KMS-11 (cell line): Measurements from ENCODE around the gene RTL5.

Source experiments
- H2AFZ ChIP-seq: fragments of 200-600 bp; sonication (generic); 2 replicates; pipeline ENCODE4 v1.6.1; 2016; ENCODE audit warnings: antibody characterized with exemption, mixed run types, low read depth
- H3K27ac ChIP-seq: fragments of 200-600 bp; sonication (generic); 2 replicates; pipeline ENCODE4 v1.6.1; 2016; ENCODE audit warnings: mild to moderate bottlenecking, mixed run types
- H3K27me3 ChIP-seq: fragments of 200-600 bp; sonication (generic); 2 replicates; pipeline ENCODE4 v1.6.1; 2017; ENCODE audit warnings: mild to moderate bottlenecking, low read depth, mixed run types, moderate library complexity; ENCODE audit not compliant: insufficient read depth
- H3K36me3 ChIP-seq: fragments of 200-600 bp; sonication (generic); 2 replicates; pipeline ENCODE4 v1.6.1; 2017; ENCODE audit warnings: mild to moderate bottlenecking, mixed run types; ENCODE audit not compliant: insufficient read depth
- H3K4me1 ChIP-seq: fragments of 200-600 bp; sonication (generic); 2 replicates; pipeline ENCODE4 v1.6.1; 2016; ENCODE audit warnings: mild to moderate bottlenecking, low read depth, mixed run types; ENCODE audit not compliant: poor library complexity, severe bottlenecking
- H3K4me2 ChIP-seq: fragments of 200-600 bp; sonication (generic); 2 replicates; pipeline ENCODE4 v1.7.0; 2016; ENCODE audit warnings: mild to moderate bottlenecking, mixed run types
- H3K4me3 ChIP-seq: fragments of 200-600 bp; sonication (generic); IDR thresholded peaks from 2 replicates; pipeline ENCODE4 v1.6.1; 2017; ENCODE audit warnings: low read depth, low read length, mixed read lengths; ENCODE audit not compliant: insufficient read depth
- H3K79me2 ChIP-seq: fragments of 200-600 bp; sonication (generic); 2 replicates; pipeline ENCODE4 v1.6.1; 2016; ENCODE audit warnings: low read depth, mixed run types; ENCODE audit not compliant: insufficient read depth
- H3K9ac ChIP-seq: fragments of 200-600 bp; sonication (generic); 2 replicates; pipeline ENCODE4 v1.6.1; 2016; ENCODE audit warnings: mild to moderate bottlenecking, mixed run types
- H4K20me1 ChIP-seq: fragments of 200-600 bp; sonication (generic); 2 replicates; pipeline ENCODE4 v1.6.1; 2016; ENCODE audit warnings: mild to moderate bottlenecking, mixed run types; ENCODE audit not compliant: insufficient read depth
- CTCF ChIP-seq: fragments of 200-600 bp; sonication (generic); conservative IDR thresholded peaks from 2 replicates; pipeline ENCODE4 v1.6.1; 2017; ENCODE audit warnings: low read depth, mild to moderate bottlenecking, antibody characterized with exemption, low read length, moderate library complexity, mixed read lengths

Gene RTL5

GRCh38 chrX:72107320-72107719, 24.4 kb downstream of the RTL5 start:
- Histone ChIP-seq H3K9ac (no peak overlapping the region), H3K4me1 (peaks cover 5% of the 10 kb centered on the region), H3K4me2 (no peak overlapping the region)

GRCh38 chrX:72105436-72105835, 26.3 kb downstream of the RTL5 start:
- H3K36me3 ChIP-seq, result no peaks in the 10 kb centered on the region
- no peak overlapping the region for H3K4me2 ChIP-seq
- no peak overlapping the region for H3K9ac ChIP-seq
- TF ChIP-seq CTCF, result no peak
- H2AFZ ChIP-seq, result no peak overlapping the region
- H3K4me1 ChIP-seq, result peaks cover 24% of the 10 kb centered on the region
- H3K27ac ChIP-seq, result no peak overlapping the region
- H4K20me1 ChIP-seq, result no peaks in the 10 kb centered on the region
- H3K27me3 ChIP-seq, result no peaks in the 10 kb centered on the region
- no peak overlapping the region for H3K4me3 ChIP-seq
- H3K79me2 ChIP-seq, result no peaks in the 10 kb centered on the region

More at GRCh38 chrX:72107320-72107719, 24.4 kb downstream of the RTL5 start:
- Histone ChIP-seq H2AFZ (no peak overlapping the region), H3K4me3 (no peak overlapping the region), H3K79me2 (no peaks in the 10 kb centered on the region), H3K27me3 (no peaks in the 10 kb centered on the region), H3K36me3 (no peaks in the 10 kb centered on the region), H4K20me1 (no peaks in the 10 kb centered on the region), H3K27ac (no peak overlapping the region)
- no peak for TF ChIP-seq CTCF

DNA sequence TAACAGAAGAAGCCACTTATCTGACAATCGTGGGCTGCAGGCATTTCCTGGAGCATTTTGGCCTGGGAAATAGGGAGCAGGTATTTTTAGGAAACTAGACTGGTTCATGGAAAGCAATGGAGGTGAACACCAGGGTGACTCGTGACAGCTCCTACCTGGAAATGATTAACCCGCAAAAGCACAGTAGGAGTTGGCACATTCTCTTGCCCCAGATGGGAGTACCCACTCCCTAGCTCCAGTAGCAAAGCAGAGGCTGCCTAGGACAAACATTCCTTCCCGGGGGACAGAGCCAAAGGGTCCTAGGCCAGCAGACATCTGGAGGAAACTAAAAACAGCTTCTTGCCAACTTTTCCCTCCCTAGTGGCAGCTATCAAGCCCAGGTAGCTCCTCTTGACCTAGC, 29.0 kb downstream of the RTL5 start:
- Histone ChIP-seq H3K4me3 (no peak overlapping the region), H3K4me1 (peaks cover 31% of the 10 kb centered on the region), H3K9ac (no peak overlapping the region), H2AFZ (no peak overlapping the region), H3K4me2 (no peak overlapping the region), H4K20me1 (no peaks in the 10 kb centered on the region), H3K36me3 (no peaks in the 10 kb centered on the region), H3K79me2 (no peaks in the 10 kb centered on the region), H3K27ac (no peak overlapping the region), H3K27me3 (no peaks in the 10 kb centered on the region)
- no peak for TF ChIP-seq CTCF

DNA sequence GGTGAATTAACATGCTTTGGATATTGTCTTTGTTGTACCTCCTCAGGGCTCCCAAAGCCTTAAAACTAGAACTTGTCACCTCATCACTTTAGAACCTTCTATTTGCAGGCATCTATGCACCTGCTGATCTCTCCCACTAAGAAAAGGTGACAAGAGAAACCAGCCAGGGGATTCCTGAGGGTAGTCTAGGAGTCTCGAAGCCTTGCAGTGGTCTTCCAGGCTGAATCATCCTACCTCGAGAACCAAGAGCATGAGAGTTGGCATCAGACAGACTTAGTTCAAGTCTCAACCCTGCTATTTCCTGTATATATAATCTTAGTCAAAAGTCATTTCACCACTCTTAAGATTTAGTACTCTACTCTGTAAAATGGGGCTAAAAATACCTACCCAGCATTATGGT, 29.6 kb downstream of the RTL5 start:
- TF ChIP-seq CTCF, result no peak

More for the DNA sequence above, 29.6 kb downstream of the RTL5 start:
- no peaks in the 10 kb centered on the region for H3K79me2 ChIP-seq
- H3K36me3 ChIP-seq, result no peaks in the 10 kb centered on the region
- no peak overlapping the region for H3K9ac ChIP-seq
- H2AFZ ChIP-seq, result no peak overlapping the region
- H3K27ac ChIP-seq, result no peak overlapping the region
- no peaks in the 10 kb centered on the region for H3K27me3 ChIP-seq
- no peak overlapping the region for H3K4me2 ChIP-seq
- H4K20me1 ChIP-seq, result no peaks in the 10 kb centered on the region
- peaks cover 31% of the 10 kb centered on the region for H3K4me1 ChIP-seq
- H3K4me3 ChIP-seq, result no peak overlapping the region
